SJCRH30 (cell line): ENCODE results near the gene ESR2. TPM values are rescaled to one million over a fixed set of nuclear protein-coding genes. Genes with fewer than 3 reads are reported as not detected.
A peak's percentile ranks its signal among the peaks of the same experiment; 100 is the strongest.

ENCODE experiments used
- DNase-seq, 2 experiments: peaks; one replicate each; pipeline ENCODE4 v3.0.0-alpha.2; 2015 to 2020
- H3K27ac ChIP-seq: fragments of 250-450 bp; sonication (Bioruptor Pico); 2 replicates; pipeline ENCODE4 v1.5.1; 2020; ENCODE audit warnings: mild to moderate bottlenecking, moderate library complexity
- H3K27me3 ChIP-seq: fragments of 250-450 bp; sonication (Bioruptor Pico); 2 replicates; pipeline ENCODE4 v1.5.1; 2020; ENCODE audit warnings: mild to moderate bottlenecking, moderate library complexity
- H3K36me3 ChIP-seq: fragments of 250-450 bp; sonication (Bioruptor Pico); 2 replicates; pipeline ENCODE4 v1.5.1; 2020; ENCODE audit warnings: mild to moderate bottlenecking, moderate library complexity
- H3K4me1 ChIP-seq: fragments of 250-450 bp; sonication (Bioruptor Pico); 2 replicates; pipeline ENCODE4 v1.5.1; 2020; ENCODE audit warnings: mild to moderate bottlenecking, moderate library complexity
- H3K4me3 ChIP-seq: fragments of 250-450 bp; sonication (Bioruptor Pico); 2 replicates; pipeline ENCODE4 v1.5.1; 2020; ENCODE audit warnings: mild to moderate bottlenecking, moderate library complexity
- H3K9me3 ChIP-seq: fragments of 250-450 bp; sonication (Bioruptor Pico); replicated peaks from 2 replicates; pipeline ENCODE4 v1.5.1; 2020; ENCODE audit warnings: mild to moderate bottlenecking, moderate library complexity
- total RNA-seq: library from RNA; depleted of rRNA; stranded (reverse); fragments of >200 nt; shearing (Covaris generic); gene quantifications from 2 replicates; pipeline ENCODE4 v1.2.3, GENCODE V29; 2014

Gene ESR2
- total RNA-seq, 1 experiment from 2014 or later: 12.1 TPM

- Histone ChIP-seq H3K27ac (no peak overlapping the region), H3K9me3 (no peaks in the 10 kb centered on the region; the same call in 1 of the 2 replicates), H3K4me3 (no peak overlapping the region), H3K4me1 (no peaks in the 10 kb centered on the region; the same call in 1 of the 2 replicates), H3K36me3 (peaks cover 16% of the 10 kb centered on the region), H3K27me3 (no peaks in the 10 kb centered on the region)
- no peak for DNase-seq
Measured at GRCh38 chr14:64095620-64096019, 198.6 kb downstream of the ESR2 start.

- Histone ChIP-seq H3K27me3 (no peaks in the 10 kb centered on the region), H3K4me3 (no peak overlapping the region), H3K4me1 (no peaks in the 10 kb centered on the region; the same call in 1 of the 2 replicates), H3K36me3 (peaks cover 12% of the 10 kb centered on the region), H3K27ac (no peak overlapping the region), H3K9me3 (no peaks in the 10 kb centered on the region; the same call in 1 of the 2 replicates)
- DNase-seq: no peak
Measured at GRCh38 chr14:64092940-64093339, 201.2 kb downstream of the ESR2 start.

- H3K4me1 ChIP-seq: no peaks in the 10 kb centered on the region; the same call in 1 of the 2 replicates
- no peaks in the 10 kb centered on the region; the same call in 1 of the 2 replicates for H3K9me3 ChIP-seq
- no peak overlapping the region for H3K27ac ChIP-seq
- no peaks in the 10 kb centered on the region for H3K27me3 ChIP-seq
- DNase-seq: no peak
- peaks cover 9% of the 10 kb centered on the region for H3K36me3 ChIP-seq
- no peak overlapping the region for H3K4me3 ChIP-seq
Measured at GRCh38 chr14:64092338-64092737, 201.8 kb downstream of the ESR2 start.

DNA sequence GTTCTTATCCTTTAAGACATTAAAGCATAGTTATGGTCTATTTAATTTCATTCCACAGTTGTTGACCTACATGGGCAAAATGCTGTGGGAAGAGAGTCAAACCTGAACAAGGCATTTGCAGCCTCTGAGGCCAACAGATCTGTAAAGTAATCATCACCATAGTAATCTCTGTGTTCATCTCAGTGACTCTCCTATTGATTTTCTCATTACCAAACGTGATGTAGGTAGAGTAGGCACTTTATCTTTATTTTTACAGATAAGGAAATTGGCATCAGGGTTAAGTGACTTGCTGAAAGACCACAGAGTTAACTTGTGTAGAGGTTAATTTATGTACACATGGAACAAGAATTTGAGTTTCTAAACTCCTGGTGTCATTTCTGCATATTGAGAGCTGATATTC, 203.0 kb downstream of the ESR2 start:
- Histone ChIP-seq H3K9me3 (no peaks in the 10 kb centered on the region; the same call in 1 of the 2 replicates), H3K27me3 (no peaks in the 10 kb centered on the region), H3K4me3 (no peak overlapping the region), H3K36me3 (peaks cover 9% of the 10 kb centered on the region), H3K4me1 (no peaks in the 10 kb centered on the region; the same call in 1 of the 2 replicates), H3K27ac (no peak overlapping the region)
- DNase-seq: no peak

GRCh38 chr14:64089920-64090319, 204.3 kb downstream of the ESR2 start:
- no peak overlapping the region for H3K27ac ChIP-seq
- peak in 1 of 2 experiments; percentile 34 for DNase-seq
- no peaks in the 10 kb centered on the region for H3K9me3 ChIP-seq
- peaks cover 5% of the 10 kb centered on the region for H3K36me3 ChIP-seq
- no peaks in the 10 kb centered on the region for H3K4me1 ChIP-seq
- no peak overlapping the region for H3K4me3 ChIP-seq
- no peaks in the 10 kb centered on the region for H3K27me3 ChIP-seq

GRCh38 chr14:64088647-64088964, 205.6 kb downstream of the ESR2 start:
- DNase-seq: no peak
- Histone ChIP-seq H3K4me1 (no peaks in the 10 kb centered on the region), H3K27me3 (no peaks in the 10 kb centered on the region), H3K27ac (no peak overlapping the region), H3K4me3 (no peak overlapping the region), H3K9me3 (no peaks in the 10 kb centered on the region), H3K36me3 (peaks cover 5% of the 10 kb centered on the region; the same call in 1 of the 2 replicates)

GRCh38 chr14:64082837-64083236, 211.3 kb downstream of the ESR2 start:
- peaks cover 7% of the 10 kb centered on the region for H3K36me3 ChIP-seq
- no peak for DNase-seq
- no peaks in the 10 kb centered on the region for H3K9me3 ChIP-seq
- no peak overlapping the region for H3K4me3 ChIP-seq
- H3K4me1 ChIP-seq: no peaks in the 10 kb centered on the region
- H3K27me3 ChIP-seq: no peaks in the 10 kb centered on the region
- no peak overlapping the region for H3K27ac ChIP-seq

DNA sequence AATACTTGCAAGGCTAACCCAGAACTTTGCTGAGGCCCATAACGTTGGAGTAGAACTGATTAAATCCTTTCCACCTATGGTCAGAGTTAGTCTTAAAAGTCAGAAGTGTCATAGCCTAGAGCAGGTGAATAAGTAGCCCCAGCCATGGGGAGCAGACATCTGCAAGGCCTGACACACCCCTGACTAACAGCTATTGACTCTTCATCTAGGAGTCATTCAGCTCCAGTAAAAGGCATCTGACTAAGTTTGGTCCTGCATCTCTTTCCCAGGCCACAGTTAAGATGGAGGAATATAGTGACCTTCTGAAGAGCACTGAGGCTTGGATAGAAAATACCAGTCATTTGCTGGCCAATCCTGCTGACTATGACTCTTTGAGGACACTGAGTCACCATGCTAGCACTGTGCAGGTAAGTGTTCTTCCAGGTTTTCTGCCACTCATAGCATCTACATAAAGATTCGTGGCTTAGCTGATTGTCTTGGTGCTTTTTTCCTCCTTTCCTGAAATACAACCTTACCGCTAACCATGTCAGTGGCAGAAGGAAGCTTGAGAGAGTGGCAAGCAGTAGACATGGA, 212.9 kb downstream of the ESR2 start:
- no peak for DNase-seq
- Histone ChIP-seq H3K4me3 (no peak overlapping the region), H3K27ac (no peak overlapping the region), H3K9me3 (no peaks in the 10 kb centered on the region), H3K27me3 (no peaks in the 10 kb centered on the region), H3K36me3 (peaks cover 7% of the 10 kb centered on the region), H3K4me1 (no peaks in the 10 kb centered on the region)

DNA sequence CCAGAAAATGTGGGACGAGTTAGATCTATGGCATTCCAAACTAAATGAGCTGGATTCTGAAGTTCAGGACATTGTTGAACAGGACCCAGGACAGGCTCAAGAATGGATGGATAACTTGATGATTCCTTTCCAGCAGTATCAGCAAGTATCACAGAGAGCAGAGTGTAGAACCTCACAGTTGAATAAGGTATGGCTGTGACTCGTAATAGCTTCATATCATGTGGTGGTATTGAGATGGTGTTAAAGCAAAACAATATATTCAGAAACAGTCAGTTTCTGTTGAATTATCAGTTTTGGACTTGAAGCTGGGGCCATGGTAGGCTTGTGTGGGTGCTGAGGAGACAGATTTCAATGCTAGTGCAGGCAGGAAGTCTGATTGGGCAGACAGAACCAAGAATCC, 213.7 kb downstream of the ESR2 start:
- peaks cover 7% of the 10 kb centered on the region for H3K36me3 ChIP-seq
- no peaks in the 10 kb centered on the region for H3K27me3 ChIP-seq
- H3K4me3 ChIP-seq: no peak overlapping the region
- no peaks in the 10 kb centered on the region for H3K4me1 ChIP-seq
- H3K9me3 ChIP-seq: no peaks in the 10 kb centered on the region
- DNase-seq: no peak
- no peak overlapping the region for H3K27ac ChIP-seq

- no peak overlapping the region for H3K4me3 ChIP-seq
- no peaks in the 10 kb centered on the region for H3K9me3 ChIP-seq
- H3K27ac ChIP-seq: no peak overlapping the region
- no peaks in the 10 kb centered on the region for H3K27me3 ChIP-seq
- no peaks in the 10 kb centered on the region for H3K4me1 ChIP-seq
- H3K36me3 ChIP-seq: peaks cover 31% of the 10 kb centered on the region
- DNase-seq: no peak
Measured at GRCh38 chr14:64075613-64076005, 218.6 kb downstream of the ESR2 start.

- Histone ChIP-seq H3K27ac (no peak overlapping the region), H3K4me3 (no peak overlapping the region)
- DNase-seq: no peak
Measured at GRCh38 chr14:64074961-64075612, 219.1 kb downstream of the ESR2 start.

DNA sequence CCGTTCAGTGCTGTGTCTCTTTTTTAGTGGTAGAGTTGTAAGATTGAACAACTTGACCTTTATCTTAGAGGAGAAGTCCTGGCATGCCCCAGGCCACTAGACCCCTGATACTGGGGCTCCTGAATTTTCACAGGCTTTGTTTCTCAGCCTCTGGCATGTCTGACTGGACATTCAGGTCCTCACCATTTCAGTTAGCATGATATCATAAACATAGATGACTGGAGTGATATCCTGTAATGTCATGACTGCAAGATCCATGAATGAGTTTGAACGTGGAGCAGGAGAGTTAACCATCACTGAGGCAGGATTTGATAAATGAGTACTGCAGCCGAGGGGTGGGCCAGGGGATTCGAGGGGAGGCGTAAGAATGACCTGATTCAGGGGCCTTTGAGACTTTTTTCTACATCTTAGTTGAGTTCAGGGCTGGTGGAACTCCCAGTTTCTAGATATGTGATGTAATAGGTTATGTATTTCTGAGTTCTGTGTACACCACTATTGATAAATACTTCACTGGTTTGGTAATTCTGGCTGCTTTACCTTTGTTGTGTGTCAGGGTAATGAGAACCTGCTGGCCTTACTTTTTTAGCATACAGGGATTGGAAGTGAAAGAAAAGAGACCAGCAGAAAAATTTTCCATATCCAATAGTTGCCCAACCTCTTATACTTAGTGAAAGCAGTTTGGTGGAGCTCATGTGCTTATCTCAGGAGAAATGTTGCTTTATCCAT, 224.4 kb downstream of the ESR2 start:
- peaks cover 4% of the 10 kb centered on the region; the same call in 1 of the 2 replicates for H3K4me1 ChIP-seq
- H3K9me3 ChIP-seq: no peaks in the 10 kb centered on the region
- no peak overlapping the region for H3K4me3 ChIP-seq
- no peaks in the 10 kb centered on the region for H3K27me3 ChIP-seq
- peaks cover 30% of the 10 kb centered on the region for H3K36me3 ChIP-seq
- H3K27ac ChIP-seq: no peak overlapping the region
- no peak for DNase-seq

More at GRCh38 chr14:64074961-64075612, 219.1 kb downstream of the ESR2 start:
- Histone ChIP-seq H3K36me3 (peaks cover 31% of the 10 kb centered on the region), H3K27me3 (no peaks in the 10 kb centered on the region), H3K4me1 (no peaks in the 10 kb centered on the region), H3K9me3 (no peaks in the 10 kb centered on the region)

DNA sequence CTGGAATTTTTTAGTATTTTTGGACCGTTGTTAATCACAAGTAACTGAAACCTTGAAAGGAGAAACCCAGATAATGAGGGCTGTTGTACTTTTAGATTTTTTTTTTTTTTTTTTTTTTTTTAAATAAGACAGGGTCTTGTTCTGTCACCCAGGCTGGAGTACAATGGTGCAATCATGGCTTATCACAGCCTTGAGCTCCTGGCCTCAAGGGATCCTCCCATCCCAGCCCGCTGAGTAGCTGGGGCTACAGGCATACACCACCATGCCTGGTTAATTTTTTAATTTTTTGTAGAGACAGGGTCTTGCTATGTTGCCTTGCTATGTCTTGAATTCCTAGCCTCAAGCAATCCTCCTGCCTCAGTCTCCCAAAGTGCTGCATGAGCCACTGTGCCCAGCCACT, 229.7 kb downstream of the ESR2 start:
- DNase-seq: no peak
- no peaks in the 10 kb centered on the region for H3K27me3 ChIP-seq
- H3K4me1 ChIP-seq: peaks cover 11% of the 10 kb centered on the region; the same call in 1 of the 2 replicates
- H3K9me3 ChIP-seq: no peaks in the 10 kb centered on the region
- no peak overlapping the region for H3K27ac ChIP-seq
- peaks cover 5% of the 10 kb centered on the region; the same call in 1 of the 2 replicates for H3K36me3 ChIP-seq
- H3K4me3 ChIP-seq: no peak overlapping the region

GRCh38 chr14:64062381-64063115, 231.6 kb downstream of the ESR2 start:
- Histone ChIP-seq H3K36me3 (peaks cover 5% of the 10 kb centered on the region; the same call in 1 of the 2 replicates), H3K27ac (no peak overlapping the region), H3K9me3 (no peaks in the 10 kb centered on the region), H3K27me3 (no peaks in the 10 kb centered on the region), H3K4me3 (no peak overlapping the region), H3K4me1 (peaks cover 13% of the 10 kb centered on the region; the same call in 1 of the 2 replicates)
- no peak for DNase-seq
